Vagina (tissue), 2 donors: ENCODE measurements around the gene ELMO3. TPM values are rescaled to one million over a fixed set of nuclear protein-coding genes. Genes with fewer than 3 reads are reported as not detected.

Source experiments
- DNase-seq, 2 donors: peaks; one replicate each; pipeline ENCODE4 v3.0.0-alpha.2; 2017; ENCODE audit errors: extremely low spot score in 2 of 2
- H3K27ac ChIP-seq: fragments of 200-600 bp; sonication (generic); one replicate; pipeline ENCODE4 v1.5.1; 2019
- H3K27me3 ChIP-seq: fragments of 200-600 bp; sonication (generic); one replicate; pipeline ENCODE4 v1.5.1; 2019
- H3K36me3 ChIP-seq, 2 donors: fragments of 200-600 bp; sonication (generic); one replicate each; pipeline ENCODE4 v1.5.1; 2017 to 2019
- H3K4me1 ChIP-seq: fragments of 200-600 bp; sonication (generic); one replicate; pipeline ENCODE4 v1.5.1; 2019
- H3K4me3 ChIP-seq, 2 donors: fragments of 200-600 bp; sonication (generic); 1 replicate in 1 of 2; 2 replicates in 1 of 2; pipeline ENCODE4 v1.5.1; 2016 to 2019
- H3K9me3 ChIP-seq: fragments of 200-600 bp; sonication (generic); one replicate; pipeline ENCODE4 v1.5.1; 2019
- CTCF ChIP-seq, 3 experiments: fragments of 450-650 bp in 2 of 3; fragments of 200-600 bp in 1 of 3; sonication (generic) in 1 of 3; IDR thresholded peaks; one replicate each; pipeline ENCODE4 v1.5.1; 2017 to 2019; ENCODE audit warnings: antibody characterized with exemption in 3 of 3, mild to moderate bottlenecking in 2 of 3, moderate library complexity in 2 of 3
- POLR2A ChIP-seq, 2 donors: fragments of 450-650 bp; IDR thresholded peaks; one replicate each; pipeline ENCODE4 v1.6.1; 2017; ENCODE audit warnings: antibody characterized with exemption in 2 of 2, mild to moderate bottlenecking in 2 of 2, moderate library complexity in 2 of 2
- POLR2AphosphoS5 ChIP-seq, 2 donors: sonication (generic); formaldehyde crosslinking; IDR thresholded peaks; one replicate each; pipeline ENCODE4 v1.9.0; 2017; ENCODE audit warnings: antibody characterized with exemption in 2 of 2, mild to moderate bottlenecking in 2 of 2, low read depth in 1 of 2; ENCODE audit not compliant: insufficient read depth in 1 of 2
- intact Hi-C: fragments of 100-400 bp; cut with DNase I; formaldehyde crosslinking; loops from one replicate; pipeline ENCODE4 v1.15.1; 2023
- total RNA-seq: library from RNA; depleted of rRNA; stranded (reverse); fragments of >200 nt; gene quantifications from one replicate; pipeline ENCODE4 v1.2.3, GENCODE V29; 2016

Gene ELMO3
- total RNA-seq, 1 donor from 2014 or later: 21.6 TPM

GRCh38 chr16:67209565-67209964 lies 10.6 kb downstream of the ELMO3 start:
- Histone ChIP-seq H3K36me3 (no peaks in the 10 kb centered on the region), H3K4me1 (no peaks in the 10 kb centered on the region), H3K27ac (no peak overlapping the region), H3K27me3 (no peaks in the 10 kb centered on the region), H3K9me3 (no peaks in the 10 kb centered on the region), H3K4me3 (no peak overlapping the region)
- intact Hi-C loops: no loop called here
- no peak for DNase-seq
- TF ChIP-seq CTCF (IDR thresholded peaks at IDR 0.05) (no peak), POLR2A (IDR thresholded peaks at IDR 0.05) (no peak), POLR2AphosphoS5 (IDR thresholded peaks at IDR 0.05; ENCODE audit: insufficient read depth in 1 of 2, low read depth in 1 of 2) (no peak)

- H3K27ac ChIP-seq: no peak overlapping the region
- H3K36me3 ChIP-seq: no peaks in the 10 kb centered on the region
- TF ChIP-seq POLR2A (IDR thresholded peaks at IDR 0.05) (no peak), CTCF (IDR thresholded peaks at IDR 0.05) (no peak), POLR2AphosphoS5 (IDR thresholded peaks at IDR 0.05; ENCODE audit: insufficient read depth in 1 of 2, low read depth in 1 of 2) (no peak)
- H3K4me3 ChIP-seq: no peak overlapping the region
- no peak for DNase-seq
- H3K27me3 ChIP-seq: no peaks in the 10 kb centered on the region
- no peaks in the 10 kb centered on the region for H3K9me3 ChIP-seq
- no peaks in the 10 kb centered on the region for H3K4me1 ChIP-seq
- intact Hi-C loops: no loop called here
These were observed 11.4 kb downstream of the ELMO3 start for GRCh38 chr16:67210069-67210937.

- DNase-seq: no peak
- Histone ChIP-seq H3K27me3 (no peaks in the 10 kb centered on the region), H3K27ac (no peak overlapping the region), H3K9me3 (no peaks in the 10 kb centered on the region), H3K4me3 (no peak overlapping the region), H3K4me1 (no peaks in the 10 kb centered on the region), H3K36me3 (no peaks in the 10 kb centered on the region)
- TF ChIP-seq POLR2A (IDR thresholded peaks at IDR 0.05) (no peak), CTCF (IDR thresholded peaks at IDR 0.05) (no peak), POLR2AphosphoS5 (IDR thresholded peaks at IDR 0.05; ENCODE audit: insufficient read depth in 1 of 2, low read depth in 1 of 2) (no peak)
- intact Hi-C loops: no loop called here
These were observed 12.7 kb downstream of the ELMO3 start for GRCh38 chr16:67211674-67212073.

GRCh38 chr16:67212766-67213165 lies 13.8 kb downstream of the ELMO3 start:
- Histone ChIP-seq H3K36me3 (no peaks in the 10 kb centered on the region), H3K9me3 (no peaks in the 10 kb centered on the region), H3K27ac (no peak overlapping the region), H3K4me3 (no peak overlapping the region), H3K27me3 (no peaks in the 10 kb centered on the region), H3K4me1 (no peaks in the 10 kb centered on the region)
- no peak for TF ChIP-seq POLR2A (IDR thresholded peaks at IDR 0.05)
- TF ChIP-seq POLR2AphosphoS5 (IDR thresholded peaks at IDR 0.05; ENCODE audit: insufficient read depth in 1 of 2, low read depth in 1 of 2): no peak
- no peak for TF ChIP-seq CTCF (IDR thresholded peaks at IDR 0.05)
- DNase-seq: no peak
- intact Hi-C loops: no loop called here
